HG03139 (cell line): Measurements from ENCODE around the gene TTLL11.
"Not testable (repeated sequence)": the region's sequence is repeated elsewhere in the genome, so short reads cannot be mapped to it uniquely, and the experiment has no call there.

Experiments
- ATAC-seq: cut with Tn5 transposase; IDR thresholded peaks from one replicate; pipeline ENCODE4 v1.9.1; 2021; ENCODE audit not compliant: unreplicated experiment

TTLL11 gene

GRCh38 chr9:121912812-121913627, 180.1 kb downstream of the TTLL11 start:
- no peak for ATAC-seq

- no peak for ATAC-seq
Measured at GRCh38 chr9:121910491-121911040, 182.5 kb downstream of the TTLL11 start.

GRCh38 chr9:121909111-121909510, 184.0 kb downstream of the TTLL11 start:
- ATAC-seq: no peak

- no peak for ATAC-seq
Measured at GRCh38 chr9:121906074-121906870, 186.8 kb downstream of the TTLL11 start.

GRCh38 chr9:121902461-121903135, 190.5 kb downstream of the TTLL11 start:
- no peak for ATAC-seq

GRCh38 chr9:121901616-121902015, 191.5 kb downstream of the TTLL11 start:
- ATAC-seq: no peak

- no peak for ATAC-seq
Measured at GRCh38 chr9:121900163-121900562, 192.9 kb downstream of the TTLL11 start.

GRCh38 chr9:121898856-121899255, 194.3 kb downstream of the TTLL11 start:
- ATAC-seq: no peak

GRCh38 chr9:121897140-121897539, 196.0 kb downstream of the TTLL11 start:
- ATAC-seq: no peak

GRCh38 chr9:121896545-121896943, 196.6 kb downstream of the TTLL11 start:
- no peak for ATAC-seq

- no peak for ATAC-seq
Measured at GRCh38 chr9:121895818-121896544, 197.1 kb downstream of the TTLL11 start.

- no peak for ATAC-seq
Measured at GRCh38 chr9:121895358-121895757, 197.8 kb downstream of the TTLL11 start.

- ATAC-seq: not testable (repeated sequence)
Measured at GRCh38 chr9:121894380-121894779, 198.7 kb downstream of the TTLL11 start.

- no peak for ATAC-seq
Measured at GRCh38 chr9:121893786-121894185, 199.3 kb downstream of the TTLL11 start.

- ATAC-seq: no peak
Measured at GRCh38 chr9:121892706-121893105, 200.4 kb downstream of the TTLL11 start.

GRCh38 chr9:121890746-121891145, 202.4 kb downstream of the TTLL11 start:
- no peak for ATAC-seq

GRCh38 chr9:121889990-121890563, 203.0 kb downstream of the TTLL11 start:
- no peak for ATAC-seq

GRCh38 chr9:121888438-121888775, 204.7 kb downstream of the TTLL11 start:
- ATAC-seq: no peak

GRCh38 chr9:121887553-121888437, 205.3 kb downstream of the TTLL11 start:
- ATAC-seq: no peak
